ENCODE results near the gene CLTB. TPM values are rescaled to one million over a fixed set of nuclear protein-coding genes. Genes with fewer than 3 reads are reported as not detected.

The CLTB gene
- total and polyA plus RNA-seq, 2 experiments from 2014 or later: 26.8 to 34.0 TPM

- Mint-ChIP-seq H3K4me1 (peaks cover 6% of the 10 kb centered on the region), H3K4me3 (peak overlapping the region; percentile 68), H3K36me3 (ENCODE audit: low read depth) (peaks cover 34% of the 10 kb centered on the region), H3K9me3 (no peaks in the 10 kb centered on the region), H3K27me3 (ENCODE audit: insufficient read depth, low read depth, poor library complexity) (peaks cover 28% of the 10 kb centered on the region), H3K27ac (peak overlapping the region; percentile 39; the same call in 1 of the 2 replicates)
- peaks cover 26% of the 10 kb centered on the region for H4K20me1 ChIP-seq (replicated peaks; ENCODE audit: insufficient read depth)
- TF ChIP-seq EZH2phosphoT487 (IDR thresholded peaks at IDR 0.05; ENCODE audit: unreplicated experiment): no peak
- TF ChIP-seq NANOG (IDR thresholded peaks at IDR 0.05; ENCODE audit: borderline replicate concordance): no peak
- TF ChIP-seq STAT1 (IDR thresholded peaks at IDR 0.05; ENCODE audit: unreplicated experiment): no peak
- TF ChIP-seq JUNB (IDR thresholded peaks at IDR 0.05; ENCODE audit: unreplicated experiment): no peak
- no peak for TF ChIP-seq ZNF462 (CRISPR knock-in tag; IDR thresholded peaks at IDR 0.05)
- no peak for TF ChIP-seq ZNF331 (CRISPR knock-in tag; IDR thresholded peaks at IDR 0.05; ENCODE audit: low read depth)
- no peak for TF ChIP-seq EZH2 (IDR thresholded peaks at IDR 0.05; ENCODE audit: low read depth, unreplicated experiment)
- TF ChIP-seq ZNF114 (CRISPR knock-in tag; IDR thresholded peaks at IDR 0.05): no peak
- TF ChIP-seq CREB1 (CRISPR knock-in tag; IDR thresholded peaks at IDR 0.05; ENCODE audit: low read depth): no peak
- TF ChIP-seq CTCF (conservative IDR thresholded peaks at IDR 0.05; ENCODE audit: low read depth in 2 of 2): no peak
- no peak for TF ChIP-seq REST (IDR thresholded peaks at IDR 0.05; ENCODE audit: unreplicated experiment)
- no peak for TF ChIP-seq ETS1 (IDR thresholded peaks at IDR 0.05)
- TF ChIP-seq POLR2AphosphoS5 (IDR thresholded peaks at IDR 0.05; ENCODE audit: low read depth): no peak
- no peaks in the 10 kb centered on the region for H3K9me2 ChIP-seq (ENCODE audit: insufficient read depth)
- no peaks in the 10 kb centered on the region; the same call in 1 of the 2 replicates for H3K4me1 ChIP-seq (ENCODE audit: insufficient read depth)
- no peaks in the 10 kb centered on the region for H3F3A ChIP-seq (replicated peaks; ENCODE audit: low read depth)
- H3K79me2 ChIP-seq (replicated peaks; ENCODE audit: insufficient read depth): peaks cover 64% of the 10 kb centered on the region
- no peak for ATAC-seq
- H3K4me3 ChIP-seq: no peak overlapping the region; the same call in 1 of the 2 replicates
- peaks cover 27% of the 10 kb centered on the region for H3K27me3 ChIP-seq (ENCODE audit: insufficient read depth)
- DNase-seq (ENCODE audit: low spot score): no peak
- H2AFZ ChIP-seq: no peak overlapping the region
- peaks cover 14% of the 10 kb centered on the region for H3K36me3 ChIP-seq (ENCODE audit: insufficient read depth)
- no peak overlapping the region for H3K27ac ChIP-seq (ENCODE audit: low read depth)
- no peak overlapping the region for H3K4me2 ChIP-seq
Observed at GRCh38 chr5:176359658-176360057, 56.7 kb downstream of the CLTB start.
